SK-N-SH (cell line): ENCODE data around the gene CCP110. TPM values are rescaled to one million over a fixed set of nuclear protein-coding genes. Genes with fewer than 3 reads are reported as not detected.
A peak's percentile ranks its signal among the peaks of the same experiment; 100 is the strongest.

Source experiments
- CTCF ChIA-PET: fragments of 300-600, 350-600 bp; formaldehyde crosslinking; extraction: SDS; loops from one replicate; lab custom pipeline; 2021; lab: Yijun Ruan, JAX
- POLR2A ChIA-PET: fragments of 350-600 bp; sonication (Branson Sonifier 250); formaldehyde crosslinking; extraction: SDS; loops from one replicate; lab custom pipeline; 2020; ENCODE audit warnings: antibody characterized with exemption, inconsistent platforms; lab: Yijun Ruan, JAX
- DNase-seq: peaks from one replicate; pipeline ENCODE4 v3.0.0; 2012
- H2AFZ ChIP-seq: fragments of 200-600 bp; sonication (generic); 2 replicates; pipeline ENCODE4 v1.8.1; 2016; ENCODE audit warnings: antibody characterized with exemption, mild to moderate bottlenecking, low read depth
- H3F3A ChIP-seq: fragments of 200-600 bp; sonication (generic); replicated peaks from 2 replicates; pipeline ENCODE3; 2016; ENCODE audit warnings: antibody characterized with exemption, mild to moderate bottlenecking; ENCODE audit not compliant: insufficient read depth
- H3K27ac ChIP-seq, 2 experiments: fragments of 200-500 bp in 1 of 2; fragments of 200-600 bp in 1 of 2; sonication (Bioruptor generic) in 1 of 2; sonication (generic), shearing (Covaris generic) in 1 of 2; 2 replicates each; pipeline versions ENCODE4 v1.5.1 to v1.6.1; 2014 to 2016; ENCODE audit warnings: low read depth in 2 of 2, inconsistent platforms in 1 of 2, low read length in 1 of 2, mild to moderate bottlenecking in 1 of 2, mixed read lengths in 1 of 2
- H3K27me3 ChIP-seq: fragments of 200-600 bp; sonication (generic), shearing (Covaris generic); 2 replicates; pipeline ENCODE4 v1.6.1; 2016; ENCODE audit warnings: mixed run types; ENCODE audit not compliant: insufficient read depth
- H3K36me3 ChIP-seq, 2 experiments: fragments of 200-500 bp in 1 of 2; fragments of 200-600 bp in 1 of 2; sonication (Bioruptor generic) in 1 of 2; sonication (generic) in 1 of 2; replicated peaks in 1 of 2; 2 replicates each; pipeline versions ENCODE3 to v1.5.1; 2014 to 2016; ENCODE audit warnings: low read length in 1 of 2, mild to moderate bottlenecking in 1 of 2; ENCODE audit not compliant: insufficient read depth in 2 of 2, control insufficient read depth in 1 of 2
- H3K4me1 ChIP-seq, 2 experiments: fragments of 200-500 bp in 1 of 2; fragments of 200-600 bp in 1 of 2; sonication (Bioruptor generic) in 1 of 2; sonication (generic), shearing (Covaris generic) in 1 of 2; 2 replicates each; pipeline versions ENCODE4 v1.5.1 to v1.6.1; 2014 to 2016; ENCODE audit warnings: low read depth in 1 of 2, low read length in 1 of 2, mixed run types in 1 of 2; ENCODE audit not compliant: insufficient read depth in 2 of 2, control insufficient read depth in 1 of 2
- H3K4me2 ChIP-seq: fragments of 200-600 bp; sonication (generic), shearing (Covaris generic); 2 replicates; pipeline ENCODE4 v1.6.1; 2017; ENCODE audit warnings: mixed run types
- H3K4me3 ChIP-seq, 2 experiments: fragments of 200-500 bp in 1 of 2; fragments of 200-600 bp in 1 of 2; sonication (Bioruptor generic) in 1 of 2; sonication (generic), shearing (Covaris generic) in 1 of 2; 2 replicates each; pipeline versions ENCODE4 v1.5.1 to v1.8.1; 2014 to 2016; ENCODE audit warnings: low read depth in 2 of 2, inconsistent platforms in 1 of 2, low read length in 1 of 2, mild to moderate bottlenecking in 1 of 2, mixed read lengths in 1 of 2, moderate library complexity in 1 of 2
- H3K79me2 ChIP-seq: fragments of 200-600 bp; sonication (generic); 2 replicates; pipeline ENCODE4 v1.8.1; 2017; ENCODE audit warnings: mild to moderate bottlenecking; ENCODE audit not compliant: insufficient read depth
- H3K9ac ChIP-seq: fragments of 200-600 bp; sonication (generic); 2 replicates; pipeline ENCODE4 v1.6.1; 2017; ENCODE audit warnings: mixed run types
- H3K9me2 ChIP-seq: fragments of 200-600 bp; sonication (generic); 2 replicates; pipeline ENCODE4 v1.6.1; 2017; ENCODE audit warnings: mixed run types
- H3K9me3 ChIP-seq: fragments of 200-600 bp; sonication (generic); 2 replicates; pipeline ENCODE4 v1.6.1; 2017; ENCODE audit warnings: mixed run types, mild to moderate bottlenecking, moderate library complexity
- H4K20me1 ChIP-seq: fragments of 200-600 bp; sonication (generic); 2 replicates; pipeline ENCODE4 v1.6.1; 2017; ENCODE audit warnings: mild to moderate bottlenecking, mixed run types; ENCODE audit not compliant: insufficient read depth
- ELF1 ChIP-seq: IDR thresholded peaks from 2 replicates; pipeline ENCODE4 v1.4.0; 2012
- EP300 ChIP-seq, 2 experiments: IDR thresholded peaks; 2 replicates each; pipeline versions ENCODE4 v1.4.0 to v1.6.1; 2012; ENCODE audit warnings: borderline replicate concordance in 1 of 2, low read depth in 1 of 2, low read length in 1 of 2
- EZH2phosphoT487 ChIP-seq: fragments of 200-600 bp; sonication (generic); IDR thresholded peaks from 2 replicates; pipeline ENCODE4 v1.6.1; 2017; ENCODE audit warnings: low read depth, mixed run types, mild to moderate bottlenecking, antibody characterized with exemption, moderate library complexity, borderline replicate concordance
- FOSL2 ChIP-seq: IDR thresholded peaks from 2 replicates; pipeline ENCODE4 v1.4.0; 2012; ENCODE audit warnings: low read depth, mild to moderate bottlenecking, moderate library complexity, borderline replicate concordance
- FOXM1 ChIP-seq: IDR thresholded peaks from 2 replicates; pipeline ENCODE4 v1.4.0; 2012; ENCODE audit warnings: low read depth, mild to moderate bottlenecking
- GABPA ChIP-seq: IDR thresholded peaks from 2 replicates; pipeline ENCODE4 v1.4.0; 2012; ENCODE audit warnings: low read depth, mild to moderate bottlenecking
- GATA2 ChIP-seq: sonication (generic); formaldehyde crosslinking; IDR thresholded peaks from 2 replicates; pipeline ENCODE4 v1.5.0; 2020; ENCODE audit warnings: mild to moderate bottlenecking, missing genetic modification reagents
- NRF1 ChIP-seq: IDR thresholded peaks from 2 replicates; pipeline ENCODE4 v1.6.1; 2012; ENCODE audit warnings: low read depth, mild to moderate bottlenecking, low read length
- POLR2AphosphoS5 ChIP-seq: IDR thresholded peaks from 2 replicates; pipeline ENCODE4 v1.6.1; 2012; ENCODE audit warnings: low read depth, low read length
- RAD21 ChIP-seq: IDR thresholded peaks from 2 replicates; pipeline ENCODE4 v1.6.1; 2012; ENCODE audit warnings: mild to moderate bottlenecking, low read length
- RFX5 ChIP-seq: IDR thresholded peaks from 2 replicates; pipeline ENCODE4 v1.6.1; 2012; ENCODE audit warnings: mild to moderate bottlenecking, improper control_type of control experiment, low read length
- SMC3 ChIP-seq: IDR thresholded peaks from 2 replicates; pipeline ENCODE4 v1.6.1; 2012; ENCODE audit warnings: low read depth, low read length, improper control_type of control experiment
- YY1 ChIP-seq: IDR thresholded peaks from 2 replicates; pipeline ENCODE4 v1.4.0; 2012; ENCODE audit warnings: low read depth, mild to moderate bottlenecking
- WGBS: methylation state at CpG from one replicate; pipeline ENCODE4 v1.1.6; 2017; ENCODE audit warnings: low lambda C conversion rate; 5-methylcytosine and 5-hydroxymethylcytosine counted together
- polyA plus RNA-seq, 3 experiments: library from polyadenylated mRNA; depleted of rRNA; stranded (reverse); fragments of >200 nt; gene quantifications; 2 replicates each; pipeline ENCODE4 v1.2.3, GENCODE V29; 2012
- TF ChIP-seq, protein P1 (sequence below): IDR thresholded peaks from 2 replicates; pipeline ENCODE4; 2012
- TF ChIP-seq, protein P2 (sequence below): IDR thresholded peaks from 2 replicates; pipeline ENCODE4 v1.4.0; 2012; ENCODE audit warnings: low read depth, borderline replicate concordance
- TF ChIP-seq, protein P3 (sequence below): fragments of 200-600 bp; sonication (generic); IDR thresholded peaks from 2 replicates; pipeline ENCODE4 v1.6.1; 2017; ENCODE audit warnings: antibody characterized with exemption, mild to moderate bottlenecking, moderate library complexity

CCP110 gene
- polyA plus RNA-seq, 1 of the 3 experiments (the other 2 are of a cell fraction) = 5.4 TPM

DNA sequence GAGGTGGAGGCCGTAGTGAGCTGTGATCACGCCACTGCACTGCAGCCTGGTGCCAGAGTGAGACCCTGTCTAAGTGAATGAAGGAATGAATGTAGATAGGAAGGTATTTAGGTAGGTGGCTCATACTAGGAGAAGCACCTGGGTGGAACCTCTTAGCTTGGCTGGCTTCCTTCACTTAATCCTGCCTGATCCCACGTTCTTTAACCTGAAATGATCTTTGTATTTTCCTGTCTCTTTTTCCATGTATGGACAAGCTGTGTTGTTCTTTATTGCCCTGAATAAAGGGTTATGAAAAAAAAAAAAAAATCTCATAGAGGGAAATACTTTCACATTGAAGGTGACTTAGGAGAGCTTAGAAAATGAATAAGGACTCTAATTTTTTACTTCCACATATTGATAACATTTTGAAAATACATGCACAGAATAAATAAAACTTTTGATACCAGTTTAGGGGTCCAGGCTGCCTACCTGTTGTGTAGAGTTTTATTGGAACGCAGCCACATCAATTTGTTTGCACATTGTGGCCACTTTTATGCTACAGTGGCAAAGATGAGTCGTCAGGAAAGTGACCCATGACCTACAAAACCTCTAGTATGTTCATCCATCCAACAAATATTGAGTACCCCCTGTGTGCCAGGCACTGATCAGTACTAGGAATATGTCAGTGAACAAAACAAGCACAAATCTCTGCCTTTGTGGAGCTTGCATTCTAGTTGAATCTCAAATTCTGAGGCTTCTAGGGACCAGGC, 76.4 kb downstream of the CCP110 start:
- H3K36me3 ChIP-seq = peaks cover 8 to 22% of the 10 kb centered on the region in 2 experiments
- WGBS = 92% methylated on average over 5 of the region's 5 CpGs
- CTCF ChIA-PET = interaction anchor here (1.1 to 5.9 kb wide), 11 partner anchors 10 to 786 kb away, joined by 3 to 87 read pairs (median 7); partner anchors contain the start of genes GPRC5B and VPS35L

DNA sequence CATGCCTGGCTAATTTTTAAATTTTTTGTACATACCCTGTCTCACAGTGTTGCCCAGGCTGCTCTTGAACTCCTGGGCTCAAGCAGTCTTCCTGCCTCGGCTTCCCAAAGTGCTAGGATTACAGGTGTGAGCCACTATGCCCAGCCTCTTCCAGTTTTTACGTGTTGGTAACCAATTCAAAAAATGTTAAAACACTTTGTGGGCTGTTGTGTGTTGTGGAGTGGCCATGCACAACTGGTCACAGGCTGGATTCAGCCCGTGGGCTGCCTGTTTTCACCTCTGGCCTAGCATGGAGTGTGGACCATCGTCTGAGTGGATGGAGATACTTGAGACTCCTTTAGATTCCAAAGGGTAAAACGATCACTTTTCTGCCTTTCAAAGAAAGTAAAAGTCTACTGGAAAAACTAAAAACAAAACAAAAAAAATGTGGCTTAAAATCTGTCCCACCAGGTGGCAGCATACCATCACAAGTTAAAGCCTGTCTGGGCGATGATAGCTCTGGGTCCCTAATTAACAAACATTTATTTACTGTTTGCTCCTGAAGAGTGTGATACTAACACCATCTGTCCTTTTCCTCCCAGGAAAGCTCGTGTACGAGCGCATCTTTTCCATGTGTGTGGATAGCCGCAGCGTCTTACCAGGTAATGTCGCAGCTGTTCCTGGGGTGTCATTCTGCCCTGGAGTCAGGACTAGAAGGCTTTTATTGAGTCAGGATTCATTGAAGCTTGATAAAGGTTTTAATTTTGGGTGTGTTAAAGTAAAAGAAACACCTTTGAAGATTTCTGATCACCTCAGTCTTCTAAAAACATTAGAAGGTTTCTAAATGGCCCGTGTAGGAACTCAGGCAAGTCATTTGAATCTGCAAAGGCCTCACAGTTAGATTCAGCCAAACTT, 77.6 kb downstream of the CCP110 start:
- 71% methylated on average over 13 of the region's 13 CpGs for WGBS
- H3K27ac ChIP-seq = no peak overlapping the region

More for the DNA sequence above, 76.4 kb downstream of the CCP110 start:
- Histone ChIP-seq H2AFZ (no peak overlapping the region), H3K4me3 (no peak overlapping the region), H3K79me2 (no peaks in the 10 kb centered on the region; the same call in 1 of the 2 replicates), H3K4me2 (no peak overlapping the region), H3K27ac (no peak overlapping the region), H3F3A (peaks cover 7% of the 10 kb centered on the region), H3K4me1 (peaks cover 0 to 11% of the 10 kb centered on the region in 2 experiments; a peak in 3 of 4 replicates), H4K20me1 (0 out of 2 replicates have a peak, but pooled peaks cover 4% of the 10 kb centered on the region), H3K9me3 (no peaks in the 10 kb centered on the region), H3K27me3 (no peaks in the 10 kb centered on the region), H3K9ac (no peak overlapping the region), H3K9me2 (no peaks in the 10 kb centered on the region)
- DNase-seq = no peak
- TF ChIP-seq YY1 = no peak
- no peak for TF ChIP-seq ELF1
- TF ChIP-seq EZH2phosphoT487 = no peak
- TF ChIP-seq, protein P1, sequence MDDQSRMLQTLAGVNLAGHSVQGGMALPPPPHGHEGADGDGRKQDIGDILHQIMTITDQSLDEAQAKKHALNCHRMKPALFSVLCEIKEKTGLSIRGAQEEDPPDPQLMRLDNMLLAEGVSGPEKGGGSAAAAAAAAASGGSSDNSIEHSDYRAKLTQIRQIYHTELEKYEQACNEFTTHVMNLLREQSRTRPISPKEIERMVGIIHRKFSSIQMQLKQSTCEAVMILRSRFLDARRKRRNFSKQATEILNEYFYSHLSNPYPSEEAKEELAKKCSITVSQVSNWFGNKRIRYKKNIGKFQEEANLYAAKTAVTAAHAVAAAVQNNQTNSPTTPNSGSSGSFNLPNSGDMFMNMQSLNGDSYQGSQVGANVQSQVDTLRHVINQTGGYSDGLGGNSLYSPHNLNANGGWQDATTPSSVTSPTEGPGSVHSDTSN = no peak
- TF ChIP-seq SMC3 = no peak
- no peak for TF ChIP-seq FOSL2
- TF ChIP-seq, protein P2, sequence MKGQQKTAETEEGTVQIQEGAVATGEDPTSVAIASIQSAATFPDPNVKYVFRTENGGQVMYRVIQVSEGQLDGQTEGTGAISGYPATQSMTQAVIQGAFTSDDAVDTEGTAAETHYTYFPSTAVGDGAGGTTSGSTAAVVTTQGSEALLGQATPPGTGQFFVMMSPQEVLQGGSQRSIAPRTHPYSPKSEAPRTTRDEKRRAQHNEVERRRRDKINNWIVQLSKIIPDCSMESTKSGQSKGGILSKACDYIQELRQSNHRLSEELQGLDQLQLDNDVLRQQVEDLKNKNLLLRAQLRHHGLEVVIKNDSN = no peak
- TF ChIP-seq NRF1 = no peak
- TF ChIP-seq RFX5 = no peak
- no peak for TF ChIP-seq FOXM1
- TF ChIP-seq POLR2AphosphoS5 = no peak
- no peak for TF ChIP-seq GABPA
- no peak for TF ChIP-seq GATA2 (CRISPR knock-in tag)
- TF ChIP-seq RAD21 = no peak
- POLR2A ChIA-PET = interaction anchor here (0.6 kb wide), 1 partner anchor 60 kb away, joined by 3 read pairs; no protein-coding TSS in a partner anchor

More for the DNA sequence above, 77.6 kb downstream of the CCP110 start:
- ChIA-PET POLR2A (interaction anchor here (0.8 kb wide), 1 partner anchor 283 kb away, joined by 3 read pairs; the partner anchor contains the start of gene GPRC5B), CTCF (interaction anchor here (0.6 to 5.9 kb wide), 36 partner anchors 9 to 1535 kb away, joined by 3 to 87 read pairs (median 4); partner anchors contain the start of genes GPRC5B and VPS35L)
- no peaks in the 10 kb centered on the region for H4K20me1 ChIP-seq
- no peaks in the 10 kb centered on the region for H3K9me3 ChIP-seq
- no peaks in the 10 kb centered on the region for H3F3A ChIP-seq
- no peaks in the 10 kb centered on the region for H3K4me1 ChIP-seq
- TF ChIP-seq SMC3 (peak; percentile 66), EP300 (IDR thresholded peaks at IDR 0.05; ENCODE audit: borderline replicate concordance in 1 of 2, low read depth in 1 of 2, low read length in 1 of 2) (no peak), RAD21 (peak; percentile 82)
- TF ChIP-seq, protein P1 = no peak
- TF ChIP-seq, protein P3, sequence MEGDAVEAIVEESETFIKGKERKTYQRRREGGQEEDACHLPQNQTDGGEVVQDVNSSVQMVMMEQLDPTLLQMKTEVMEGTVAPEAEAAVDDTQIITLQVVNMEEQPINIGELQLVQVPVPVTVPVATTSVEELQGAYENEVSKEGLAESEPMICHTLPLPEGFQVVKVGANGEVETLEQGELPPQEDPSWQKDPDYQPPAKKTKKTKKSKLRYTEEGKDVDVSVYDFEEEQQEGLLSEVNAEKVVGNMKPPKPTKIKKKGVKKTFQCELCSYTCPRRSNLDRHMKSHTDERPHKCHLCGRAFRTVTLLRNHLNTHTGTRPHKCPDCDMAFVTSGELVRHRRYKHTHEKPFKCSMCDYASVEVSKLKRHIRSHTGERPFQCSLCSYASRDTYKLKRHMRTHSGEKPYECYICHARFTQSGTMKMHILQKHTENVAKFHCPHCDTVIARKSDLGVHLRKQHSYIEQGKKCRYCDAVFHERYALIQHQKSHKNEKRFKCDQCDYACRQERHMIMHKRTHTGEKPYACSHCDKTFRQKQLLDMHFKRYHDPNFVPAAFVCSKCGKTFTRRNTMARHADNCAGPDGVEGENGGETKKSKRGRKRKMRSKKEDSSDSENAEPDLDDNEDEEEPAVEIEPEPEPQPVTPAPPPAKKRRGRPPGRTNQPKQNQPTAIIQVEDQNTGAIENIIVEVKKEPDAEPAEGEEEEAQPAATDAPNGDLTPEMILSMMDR = peak; percentile 75
- no peaks in the 10 kb centered on the region for H3K9me2 ChIP-seq
- H3K4me3 ChIP-seq = peak overlapping the region in 1 of 2 experiments; percentile 25; a peak in 1 of 4 replicates
- peak; percentile 47 for DNase-seq
- no peak overlapping the region for H3K9ac ChIP-seq
- peaks cover 12 to 32% of the 10 kb centered on the region in 2 experiments for H3K36me3 ChIP-seq
- no peaks in the 10 kb centered on the region for H3K27me3 ChIP-seq
- no peak overlapping the region for H3K4me2 ChIP-seq
- no peak overlapping the region for H2AFZ ChIP-seq
- H3K79me2 ChIP-seq = no peaks in the 10 kb centered on the region; the same call in 1 of the 2 replicates
